Right lobe of liver (tissue), 4 donors: ENCODE data around the gene PATL1.

ENCODE experiments used
- POLR2A ChIP-seq: fragments of 450-650 bp; IDR thresholded peaks from one replicate; pipeline ENCODE4 v1.6.1; 2017; ENCODE audit warnings: antibody characterized with exemption, mild to moderate bottlenecking
- TF ChIP-seq, protein P1 (sequence below), 4 donors: fragments of 200-600 bp in 3 of 4; fragments of 450-650 bp in 1 of 4; IDR thresholded peaks; one replicate each; pipeline versions ENCODE4 v1.5.1 to v1.8.0; 2016 to 2022; ENCODE audit warnings: antibody characterized with exemption in 4 of 4, mild to moderate bottlenecking in 2 of 4
- donor health status: DM: no; HTN: no; CAD: no.
- donor health status: DM: no; HTN: no; CAD: no.
- donor health status: DM: no; HTN: yes; CAD: no.

DNA sequence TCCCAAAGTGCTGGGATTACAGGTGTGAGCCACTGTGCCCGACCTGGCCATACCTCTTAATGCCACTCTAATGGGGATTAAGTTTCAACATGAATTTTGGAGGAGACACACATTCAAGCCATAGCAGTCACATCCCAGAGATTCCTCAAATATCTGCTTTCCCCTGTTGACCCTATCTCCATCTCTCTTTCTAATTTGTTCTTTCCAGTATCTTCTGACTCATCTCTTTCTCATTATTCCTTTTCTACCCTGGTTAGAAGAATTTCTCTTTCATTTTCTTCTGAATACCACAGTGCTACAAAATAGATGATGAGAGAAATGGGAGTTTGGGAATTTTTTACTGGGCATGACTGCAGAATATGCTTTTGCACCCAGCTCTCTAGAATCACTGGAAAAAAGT lies 39.7 kb upstream of the PATL1 start:
- TF ChIP-seq, protein P1, sequence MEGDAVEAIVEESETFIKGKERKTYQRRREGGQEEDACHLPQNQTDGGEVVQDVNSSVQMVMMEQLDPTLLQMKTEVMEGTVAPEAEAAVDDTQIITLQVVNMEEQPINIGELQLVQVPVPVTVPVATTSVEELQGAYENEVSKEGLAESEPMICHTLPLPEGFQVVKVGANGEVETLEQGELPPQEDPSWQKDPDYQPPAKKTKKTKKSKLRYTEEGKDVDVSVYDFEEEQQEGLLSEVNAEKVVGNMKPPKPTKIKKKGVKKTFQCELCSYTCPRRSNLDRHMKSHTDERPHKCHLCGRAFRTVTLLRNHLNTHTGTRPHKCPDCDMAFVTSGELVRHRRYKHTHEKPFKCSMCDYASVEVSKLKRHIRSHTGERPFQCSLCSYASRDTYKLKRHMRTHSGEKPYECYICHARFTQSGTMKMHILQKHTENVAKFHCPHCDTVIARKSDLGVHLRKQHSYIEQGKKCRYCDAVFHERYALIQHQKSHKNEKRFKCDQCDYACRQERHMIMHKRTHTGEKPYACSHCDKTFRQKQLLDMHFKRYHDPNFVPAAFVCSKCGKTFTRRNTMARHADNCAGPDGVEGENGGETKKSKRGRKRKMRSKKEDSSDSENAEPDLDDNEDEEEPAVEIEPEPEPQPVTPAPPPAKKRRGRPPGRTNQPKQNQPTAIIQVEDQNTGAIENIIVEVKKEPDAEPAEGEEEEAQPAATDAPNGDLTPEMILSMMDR (IDR thresholded peaks at IDR 0.05), result no peak
- TF ChIP-seq POLR2A, result no peak
